DOHH2 (cell line): Measurements from ENCODE around the gene ABCF1.

Source experiments
- H3F3A ChIP-seq: fragments of 200-600 bp; sonication (generic), shearing (Covaris generic); 2 replicates; pipeline ENCODE4 v1.6.0; 2016; ENCODE audit warnings: antibody characterized with exemption, mild to moderate bottlenecking; ENCODE audit not compliant: control insufficient read depth, insufficient read depth
- H3K27ac ChIP-seq: fragments of 200-600 bp; sonication (generic); 2 replicates; pipeline ENCODE4 v1.5.1; 2014; ENCODE audit warnings: low read depth, mild to moderate bottlenecking, low read length, moderate library complexity
- H3K27me3 ChIP-seq: fragments of 200-600 bp; sonication (generic); 2 replicates; pipeline ENCODE4 v1.6.1; 2014; ENCODE audit warnings: mild to moderate bottlenecking, low read length, mixed read lengths; ENCODE audit not compliant: control insufficient read depth
- H3K36me3 ChIP-seq: fragments of 200-600 bp; sonication (generic); 2 replicates; pipeline ENCODE4 v1.6.1; 2014; ENCODE audit warnings: mild to moderate bottlenecking, low read length, moderate library complexity, mixed read lengths; ENCODE audit not compliant: control insufficient read depth
- H3K4me1 ChIP-seq: fragments of 200-600 bp; sonication (generic); 2 replicates; pipeline ENCODE4 v1.6.1; 2014; ENCODE audit warnings: mild to moderate bottlenecking, low read length, mixed read lengths; ENCODE audit not compliant: control insufficient read depth
- H3K4me2 ChIP-seq: fragments of 200-600 bp; sonication (generic); 2 replicates; pipeline ENCODE4 v1.6.0; 2014; ENCODE audit warnings: mild to moderate bottlenecking, low read length, moderate library complexity
- H3K4me3 ChIP-seq: fragments of 200-600 bp; sonication (generic); 2 replicates; pipeline ENCODE4 v1.5.1; 2014; ENCODE audit warnings: mild to moderate bottlenecking, low read length, mixed read lengths
- H3K79me2 ChIP-seq: fragments of 200-600 bp; sonication (generic); 2 replicates; pipeline ENCODE4 v1.6.1; 2014; ENCODE audit warnings: mild to moderate bottlenecking, low read length, mixed read lengths; ENCODE audit not compliant: control insufficient read depth
- H3K9me2 ChIP-seq: fragments of 200-600 bp; sonication (generic); replicated peaks from 2 replicates; pipeline ENCODE4 v1.6.1; 2014; ENCODE audit warnings: mild to moderate bottlenecking, low read length, mixed read lengths; ENCODE audit not compliant: control insufficient read depth
- H3K9me3 ChIP-seq: fragments of 200-600 bp; sonication (generic); 2 replicates; pipeline ENCODE4 v1.6.1; 2014; ENCODE audit warnings: antibody characterized with exemption, low read length, mixed read lengths; ENCODE audit not compliant: control insufficient read depth, insufficient read depth
- H4K20me1 ChIP-seq: fragments of 200-600 bp; sonication (generic); 2 replicates; pipeline ENCODE4 v1.6.0; 2014; ENCODE audit warnings: low read depth, mild to moderate bottlenecking, antibody characterized with exemption, low read length, moderate library complexity; ENCODE audit not compliant: control insufficient read depth, insufficient read depth
- EZH2phosphoT487 ChIP-seq: fragments of 200-600 bp; sonication (generic); IDR thresholded peaks from 2 replicates; pipeline ENCODE4 v1.6.1; 2017; ENCODE audit warnings: borderline replicate concordance, mild to moderate bottlenecking, antibody characterized with exemption, low read length, moderate library complexity, mixed read lengths
- TF ChIP-seq, protein P1 (sequence below): fragments of 200-600 bp; sonication (generic); IDR thresholded peaks from one replicate; pipeline ENCODE4 v1.5.1; 2014; ENCODE audit warnings: antibody characterized with exemption, mild to moderate bottlenecking, low read depth, low read length; ENCODE audit not compliant: poor library complexity, severe bottlenecking

ABCF1 gene

GRCh38 chr6:30542404-30542725 is 28.9 kb upstream of the ABCF1 start:
- Histone ChIP-seq H3F3A (peaks cover 4% of the 10 kb centered on the region), H3K9me2 (no peaks in the 10 kb centered on the region)

GRCh38 chr6:30542915-30543314 is 28.3 kb upstream of the ABCF1 start:
- Histone ChIP-seq H3K27ac (no peak overlapping the region), H4K20me1 (no peaks in the 10 kb centered on the region), H3K36me3 (peaks cover 27% of the 10 kb centered on the region), H3K4me3 (peak overlapping the region; percentile 61; the same call in 1 of the 2 replicates), H3K79me2 (no peaks in the 10 kb centered on the region), H3F3A (peaks cover 4% of the 10 kb centered on the region), H3K4me2 (peak overlapping the region; percentile 80), H3K9me2 (no peaks in the 10 kb centered on the region), H3K9me3 (no peaks in the 10 kb centered on the region), H3K27me3 (no peaks in the 10 kb centered on the region), H3K4me1 (peaks cover 21% of the 10 kb centered on the region)
- TF ChIP-seq, protein P1, sequence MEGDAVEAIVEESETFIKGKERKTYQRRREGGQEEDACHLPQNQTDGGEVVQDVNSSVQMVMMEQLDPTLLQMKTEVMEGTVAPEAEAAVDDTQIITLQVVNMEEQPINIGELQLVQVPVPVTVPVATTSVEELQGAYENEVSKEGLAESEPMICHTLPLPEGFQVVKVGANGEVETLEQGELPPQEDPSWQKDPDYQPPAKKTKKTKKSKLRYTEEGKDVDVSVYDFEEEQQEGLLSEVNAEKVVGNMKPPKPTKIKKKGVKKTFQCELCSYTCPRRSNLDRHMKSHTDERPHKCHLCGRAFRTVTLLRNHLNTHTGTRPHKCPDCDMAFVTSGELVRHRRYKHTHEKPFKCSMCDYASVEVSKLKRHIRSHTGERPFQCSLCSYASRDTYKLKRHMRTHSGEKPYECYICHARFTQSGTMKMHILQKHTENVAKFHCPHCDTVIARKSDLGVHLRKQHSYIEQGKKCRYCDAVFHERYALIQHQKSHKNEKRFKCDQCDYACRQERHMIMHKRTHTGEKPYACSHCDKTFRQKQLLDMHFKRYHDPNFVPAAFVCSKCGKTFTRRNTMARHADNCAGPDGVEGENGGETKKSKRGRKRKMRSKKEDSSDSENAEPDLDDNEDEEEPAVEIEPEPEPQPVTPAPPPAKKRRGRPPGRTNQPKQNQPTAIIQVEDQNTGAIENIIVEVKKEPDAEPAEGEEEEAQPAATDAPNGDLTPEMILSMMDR, result no peak
- TF ChIP-seq EZH2phosphoT487, result no peak

More at GRCh38 chr6:30542404-30542725, 28.9 kb upstream of the ABCF1 start:
- Histone ChIP-seq H4K20me1 (no peaks in the 10 kb centered on the region), H3K9me3 (no peaks in the 10 kb centered on the region), H3K27ac (0 out of 2 replicates have a peak overlapping the region, but pooled peaks have one; percentile 2), H3K4me2 (peak overlapping the region; percentile 80), H3K79me2 (no peaks in the 10 kb centered on the region), H3K27me3 (no peaks in the 10 kb centered on the region), H3K4me3 (peak overlapping the region; percentile 61), H3K4me1 (peaks cover 21% of the 10 kb centered on the region), H3K36me3 (peaks cover 24% of the 10 kb centered on the region)
- TF ChIP-seq, protein P1, result no peak
- no peak for TF ChIP-seq EZH2phosphoT487

- Histone ChIP-seq H4K20me1 (no peaks in the 10 kb centered on the region), H3K4me2 (no peak overlapping the region), H3F3A (peaks cover 4% of the 10 kb centered on the region), H3K79me2 (no peaks in the 10 kb centered on the region), H3K27ac (no peak overlapping the region), H3K9me3 (no peaks in the 10 kb centered on the region), H3K27me3 (no peaks in the 10 kb centered on the region), H3K9me2 (no peaks in the 10 kb centered on the region), H3K4me3 (no peak overlapping the region), H3K4me1 (peaks cover 21% of the 10 kb centered on the region), H3K36me3 (peaks cover 33% of the 10 kb centered on the region)
- TF ChIP-seq, protein P1, result no peak
- no peak for TF ChIP-seq EZH2phosphoT487
Observed at GRCh38 chr6:30543821-30544220, 27.4 kb upstream of the ABCF1 start.
